AG04449 (cell line): ENCODE results near the gene RANGRF.

ENCODE experiments used
- CTCF ChIA-PET: fragments of 350-600 bp; formaldehyde crosslinking; extraction: SDS; loops from one replicate; lab custom pipeline; 2021; ENCODE audit warnings: antibody characterized with exemption; lab: Yijun Ruan, JAX
- POLR2A ChIA-PET: fragments of 400-600, 350-600 bp; formaldehyde crosslinking; extraction: SDS; loops from one replicate; lab custom pipeline; 2020; ENCODE audit warnings: antibody characterized with exemption, inconsistent platforms; lab: Yijun Ruan, JAX
- DNase-seq: peaks from one replicate; pipeline ENCODE4 v3.0.0-alpha.2; 2010; ENCODE audit warnings: low read depth, low spot score
- H3K4me3 ChIP-seq: 2 replicates; pipeline ENCODE4 v1.5.1; 2011; ENCODE audit warnings: low read depth, mild to moderate bottlenecking, control low read depth, low read length
- CTCF ChIP-seq: IDR thresholded peaks from one replicate; pipeline ENCODE4 v1.5.1; 2011; ENCODE audit warnings: mild to moderate bottlenecking, moderate library complexity, low read length, control low read depth, inconsistent platforms; ENCODE audit not compliant: insufficient read depth; ENCODE audit errors: missing control alignments

Gene RANGRF

GRCh38 chr17:8292639-8293395, 4.3 kb downstream of the RANGRF start:
- POLR2A ChIA-PET: no interaction called here
- H3K4me3 ChIP-seq: no peak overlapping the region
- CTCF ChIA-PET: interaction anchor here (2.4 kb wide), 1 partner anchor 8 kb away, joined by 6 read pairs; no protein-coding TSS in a partner anchor
- no peak for TF ChIP-seq CTCF
- no peak for DNase-seq

- CTCF ChIA-PET: interaction anchor here (1.4 kb wide), 1 partner anchor 221 kb away, joined by 4 read pairs; no protein-coding TSS in a partner anchor
- no peak for TF ChIP-seq CTCF
- H3K4me3 ChIP-seq: no peak overlapping the region
- DNase-seq: no peak
- POLR2A ChIA-PET: no interaction called here
Observed at GRCh38 chr17:8294361-8294760, 5.9 kb downstream of the RANGRF start.

GRCh38 chr17:8294814-8295316, 6.4 kb downstream of the RANGRF start:
- CTCF ChIA-PET: interaction anchor here (0.8 to 1.6 kb wide), 9 partner anchors 10 to 237 kb away, joined by 3 to 6 read pairs (median 4); partner anchors contain the start of gene KRABD2
- DNase-seq: no peak
- POLR2A ChIA-PET: interaction anchor here (0.7 to 1.3 kb wide), 5 partner anchors 29 to 176 kb away, joined by 3 to 8 read pairs (median 4); partner anchors contain the start of gene CTC1
- no peak for TF ChIP-seq CTCF
- peak overlapping the region; percentile 66 for H3K4me3 ChIP-seq

- POLR2A ChIA-PET: no interaction called here
- no peak overlapping the region for H3K4me3 ChIP-seq
- DNase-seq: no peak
- no peak for TF ChIP-seq CTCF
- CTCF ChIA-PET: interaction anchor here (0.8 to 5.6 kb wide), 29 partner anchors 8 to 243 kb away, joined by 3 to 37 read pairs (median 6); partner anchors contain the start of genes BORCS6, PFAS and TMEM107
Observed at GRCh38 chr17:8300226-8300625, 11.8 kb downstream of the RANGRF start.

- POLR2A ChIA-PET: no interaction called here
- CTCF ChIA-PET: interaction anchor here (0.6 to 5.6 kb wide), 41 partner anchors 9 to 244 kb away, joined by 3 to 37 read pairs (median 4); partner anchors contain the start of genes BORCS6, PFAS and RANGRF
- H3K4me3 ChIP-seq: no peak overlapping the region
- DNase-seq: no peak
- peak; percentile 89 for TF ChIP-seq CTCF
Observed at GRCh38 chr17:8300627-8301242, 12.3 kb downstream of the RANGRF start.

- POLR2A ChIA-PET: no interaction called here
- no peak overlapping the region for H3K4me3 ChIP-seq
- no peak for DNase-seq
- CTCF ChIA-PET: interaction anchor here (1.0 kb wide), 1 partner anchor 10 kb away, joined by 3 read pairs; no protein-coding TSS in a partner anchor
- TF ChIP-seq CTCF: no peak
Observed at GRCh38 chr17:8310601-8311123, 22.2 kb downstream of the RANGRF start.
